OCI-LY7 (cell line): ENCODE data around the gene ST6GALNAC1. TPM values are rescaled to one million over a fixed set of nuclear protein-coding genes. Genes with fewer than 3 reads are reported as not detected.

Experiments used
- BruUV-seq: library from RNA; stranded (reverse); fragments of 400-500 nt; replicated peaks from 2 replicates; lab custom pipeline; 2021; lab: Mats Ljungman, UMichigan
- CTCF ChIA-PET: fragments of 300-600 bp; sonication (Branson Sonifier 250); formaldehyde crosslinking; loops from one replicate; lab custom pipeline; 2022; ENCODE audit warnings: antibody characterized with exemption; ENCODE audit not compliant: unreplicated experiment; lab: Charles Lee
- POLR2A ChIA-PET: fragments of 300-600 bp; sonication (Branson Sonifier 250); formaldehyde crosslinking; loops from one replicate; lab custom pipeline; 2022; ENCODE audit warnings: antibody characterized with exemption; lab: Charles Lee
- DNase-seq: peaks from one replicate; pipeline ENCODE4 v3.0.0-alpha.2; 2015; ENCODE audit warnings: low spot score
- H2AFZ ChIP-seq: fragments of 200-600 bp; sonication (generic), shearing (Covaris generic); 2 replicates; pipeline ENCODE4 v1.6.1; 2014; ENCODE audit warnings: mild to moderate bottlenecking, antibody characterized with exemption, low read length, moderate library complexity
- H3K27ac ChIP-seq: fragments of 200-600 bp; sonication (generic); 2 replicates; pipeline ENCODE4 v1.5.1; 2014; ENCODE audit warnings: mixed run types, low read depth, mild to moderate bottlenecking, moderate library complexity, low read length, inconsistent platforms; ENCODE audit not compliant: poor library complexity, severe bottlenecking
- H3K36me3 ChIP-seq: fragments of 200-600 bp; sonication (generic); 2 replicates; pipeline ENCODE4 v1.6.1; 2014; ENCODE audit warnings: mild to moderate bottlenecking, antibody characterized with exemption, low read length, moderate library complexity, mixed read lengths; ENCODE audit not compliant: insufficient read depth
- H3K4me1 ChIP-seq: fragments of 200-600 bp; sonication (generic); 2 replicates; pipeline ENCODE4 v1.5.1; 2014; ENCODE audit warnings: mild to moderate bottlenecking, low read length; ENCODE audit not compliant: insufficient read depth, poor library complexity, severe bottlenecking
- H3K4me2 ChIP-seq: fragments of 200-600 bp; sonication (generic); 2 replicates; pipeline ENCODE4 v1.6.1; 2014; ENCODE audit warnings: mild to moderate bottlenecking, low read length
- H3K4me3 ChIP-seq: fragments of 200-600 bp; sonication (generic); 2 replicates; pipeline ENCODE4 v1.5.1; 2014; ENCODE audit warnings: mild to moderate bottlenecking, low read depth, low read length; ENCODE audit not compliant: poor library complexity, severe bottlenecking
- H3K79me2 ChIP-seq: fragments of 200-600 bp; sonication (generic); 2 replicates; pipeline ENCODE4 v1.6.1; 2016; ENCODE audit warnings: low read depth, mild to moderate bottlenecking, low read length, moderate library complexity, mixed read lengths; ENCODE audit not compliant: insufficient read depth
- H3K9me2 ChIP-seq: fragments of 200-600 bp; sonication (generic); 2 replicates; pipeline ENCODE4 v1.6.1; 2016; ENCODE audit warnings: mild to moderate bottlenecking, low read length, mixed read lengths; ENCODE audit not compliant: insufficient read depth
- H3K9me3 ChIP-seq: fragments of 200-600 bp; sonication (generic); 2 replicates; pipeline ENCODE4 v1.6.1; 2014; ENCODE audit warnings: mild to moderate bottlenecking, mixed run types, low read length, mixed read lengths
- H4K20me1 ChIP-seq: fragments of 200-600 bp; sonication (generic); 2 replicates; pipeline ENCODE4 v1.6.1; 2014; ENCODE audit warnings: mild to moderate bottlenecking, antibody characterized with exemption, low read length, moderate library complexity, mixed read lengths; ENCODE audit not compliant: insufficient read depth
- EZH2phosphoT487 ChIP-seq: fragments of 200-600 bp; sonication (generic); IDR thresholded peaks from 2 replicates; pipeline ENCODE4 v1.6.1; 2018; ENCODE audit warnings: low read depth, borderline replicate concordance, mild to moderate bottlenecking, mixed run types, antibody characterized with exemption, low read length, moderate library complexity, mixed read lengths
- intact Hi-C: fragments of 100-400 bp; cut with micrococcal nuclease; formaldehyde crosslinking; loops from one replicate; pipeline ENCODE4 v1.10.0; 2022; ENCODE audit not compliant: unreplicated experiment
- total RNA-seq, 2 experiments: library from RNA; depleted of rRNA in 1 of 2; stranded (reverse); fragments of >200 nt in 1 of 2; shearing (Covaris generic) in 1 of 2; gene quantifications; 2 replicates each; pipeline ENCODE4 v1.2.3, GENCODE V29; 2014 to 2022
- TF ChIP-seq, protein P1 (sequence below): fragments of 200-600 bp; sonication (generic); conservative IDR thresholded peaks from 2 replicates; pipeline ENCODE4 v1.5.1; 2014; ENCODE audit warnings: mild to moderate bottlenecking, antibody characterized with exemption, low read length, moderate library complexity, mixed read lengths

Gene ST6GALNAC1
- total RNA-seq, 2 experiments from 2014 or later: not detected

DNA sequence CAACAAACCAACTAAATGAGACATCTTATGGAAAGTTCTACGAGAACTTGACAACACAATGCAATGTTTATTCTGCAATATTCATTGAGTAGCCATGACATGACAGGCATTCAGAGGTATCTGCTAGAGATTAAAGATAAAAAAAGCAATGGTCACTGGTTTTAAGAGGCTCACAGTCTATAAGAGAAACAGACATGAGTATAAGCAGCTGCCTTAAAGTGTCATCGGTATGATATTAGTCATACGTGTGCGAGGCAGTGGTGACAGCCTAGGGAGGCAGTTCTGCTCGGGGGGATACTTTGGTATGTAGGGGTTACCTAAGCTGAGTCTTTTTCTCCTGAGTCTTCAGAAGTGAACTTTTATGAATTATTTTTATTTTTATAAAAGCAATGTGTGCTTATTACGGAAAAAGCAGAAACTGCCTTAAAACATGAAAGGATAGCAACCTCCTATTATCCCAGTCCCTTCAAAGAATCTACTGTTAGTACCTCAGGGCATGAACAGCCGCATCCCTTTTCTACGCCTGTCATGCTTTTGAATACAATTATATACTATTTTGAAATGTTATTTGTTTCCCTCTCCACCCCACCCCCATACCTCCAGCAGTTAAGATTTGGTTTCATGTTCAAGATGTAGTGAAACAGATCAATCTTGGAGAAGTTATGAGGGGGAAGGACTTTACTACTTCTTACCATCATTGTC is 7.7 kb downstream of the ST6GALNAC1 start:
- no peaks in the 10 kb centered on the region for H3K9me2 ChIP-seq
- no TSS peak for BruUV-seq
- TF ChIP-seq, protein P1, sequence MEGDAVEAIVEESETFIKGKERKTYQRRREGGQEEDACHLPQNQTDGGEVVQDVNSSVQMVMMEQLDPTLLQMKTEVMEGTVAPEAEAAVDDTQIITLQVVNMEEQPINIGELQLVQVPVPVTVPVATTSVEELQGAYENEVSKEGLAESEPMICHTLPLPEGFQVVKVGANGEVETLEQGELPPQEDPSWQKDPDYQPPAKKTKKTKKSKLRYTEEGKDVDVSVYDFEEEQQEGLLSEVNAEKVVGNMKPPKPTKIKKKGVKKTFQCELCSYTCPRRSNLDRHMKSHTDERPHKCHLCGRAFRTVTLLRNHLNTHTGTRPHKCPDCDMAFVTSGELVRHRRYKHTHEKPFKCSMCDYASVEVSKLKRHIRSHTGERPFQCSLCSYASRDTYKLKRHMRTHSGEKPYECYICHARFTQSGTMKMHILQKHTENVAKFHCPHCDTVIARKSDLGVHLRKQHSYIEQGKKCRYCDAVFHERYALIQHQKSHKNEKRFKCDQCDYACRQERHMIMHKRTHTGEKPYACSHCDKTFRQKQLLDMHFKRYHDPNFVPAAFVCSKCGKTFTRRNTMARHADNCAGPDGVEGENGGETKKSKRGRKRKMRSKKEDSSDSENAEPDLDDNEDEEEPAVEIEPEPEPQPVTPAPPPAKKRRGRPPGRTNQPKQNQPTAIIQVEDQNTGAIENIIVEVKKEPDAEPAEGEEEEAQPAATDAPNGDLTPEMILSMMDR: no peak
- TF ChIP-seq EZH2phosphoT487: no peak
- no peak for DNase-seq
- H3K9me3 ChIP-seq: no peaks in the 10 kb centered on the region
- CTCF ChIA-PET: no interaction called here
- H3K4me3 ChIP-seq: no peak overlapping the region
- no peaks in the 10 kb centered on the region for H4K20me1 ChIP-seq
- H3K4me1 ChIP-seq: no peaks in the 10 kb centered on the region
- no peak overlapping the region for H3K27ac ChIP-seq
- no peak overlapping the region for H2AFZ ChIP-seq
- no peak overlapping the region for H3K4me2 ChIP-seq
- POLR2A ChIA-PET: no interaction called here
- H3K36me3 ChIP-seq: no peaks in the 10 kb centered on the region
- intact Hi-C loops: no loop called here
- no peaks in the 10 kb centered on the region for H3K79me2 ChIP-seq

GRCh38 chr17:76635039-76635438 is 8.5 kb downstream of the ST6GALNAC1 start:
- Histone ChIP-seq H3K4me1 (no peaks in the 10 kb centered on the region), H3K4me3 (no peak overlapping the region), H4K20me1 (no peaks in the 10 kb centered on the region), H3K36me3 (no peaks in the 10 kb centered on the region), H3K79me2 (no peaks in the 10 kb centered on the region), H2AFZ (no peak overlapping the region), H3K9me2 (no peaks in the 10 kb centered on the region), H3K9me3 (no peaks in the 10 kb centered on the region), H3K4me2 (no peak overlapping the region), H3K27ac (no peak overlapping the region)
- BruUV-seq: no TSS peak
- intact Hi-C loops: no loop called here
- CTCF ChIA-PET: no interaction called here
- no peak for DNase-seq
- no peak for TF ChIP-seq EZH2phosphoT487
- TF ChIP-seq, protein P1: no peak
- POLR2A ChIA-PET: interaction anchor here (0.7 to 1.8 kb wide), 2 partner anchors 29 to 37 kb away, joined by 3 to 5 read pairs; no protein-coding TSS in a partner anchor

DNA sequence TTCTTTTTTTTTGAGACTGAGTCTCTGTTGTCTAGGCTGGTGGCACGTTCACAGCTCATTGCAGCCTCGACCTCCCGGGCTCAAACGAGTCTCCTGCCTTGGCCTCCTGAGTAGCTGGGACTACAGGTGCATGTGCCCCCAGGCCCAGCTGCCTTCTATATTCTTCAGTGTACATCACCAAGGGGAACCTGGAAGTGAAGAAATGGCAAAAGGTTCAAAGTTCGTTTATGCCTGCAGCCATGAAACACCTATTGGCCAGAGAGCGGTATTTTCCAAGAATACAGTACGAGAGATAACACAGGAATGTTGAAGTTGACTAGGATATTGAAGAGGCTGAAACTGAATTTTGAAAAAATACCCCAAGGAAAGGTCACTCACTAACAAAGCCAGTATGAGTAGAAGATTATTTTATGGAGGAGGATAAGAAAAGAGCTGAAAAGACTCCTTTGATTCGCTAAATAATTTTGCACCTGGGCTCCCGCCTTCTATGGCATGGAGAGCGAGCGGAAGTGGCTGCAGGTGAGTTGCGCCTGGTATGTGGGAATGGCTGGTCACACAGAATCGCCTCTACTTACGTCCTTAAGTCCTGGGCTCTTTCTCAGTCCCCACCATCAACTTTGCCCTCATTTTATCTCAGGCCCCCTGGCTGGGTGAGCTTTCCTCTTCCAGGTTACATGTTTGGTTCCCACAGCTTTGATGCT is 9.8 kb downstream of the ST6GALNAC1 start:
- no peaks in the 10 kb centered on the region for H3K4me1 ChIP-seq
- H3K4me2 ChIP-seq: no peak overlapping the region
- TF ChIP-seq, protein P1: no peak
- no peak for TF ChIP-seq EZH2phosphoT487
- H2AFZ ChIP-seq: no peak overlapping the region
- no TSS peak for BruUV-seq
- H4K20me1 ChIP-seq: no peaks in the 10 kb centered on the region
- no peaks in the 10 kb centered on the region for H3K9me2 ChIP-seq
- H3K79me2 ChIP-seq: no peaks in the 10 kb centered on the region
- H3K27ac ChIP-seq: no peak overlapping the region
- H3K4me3 ChIP-seq: no peak overlapping the region
- CTCF ChIA-PET: no interaction called here
- no peaks in the 10 kb centered on the region for H3K36me3 ChIP-seq
- POLR2A ChIA-PET: interaction anchor here (1.8 kb wide), 1 partner anchor 31 kb away, joined by 5 read pairs; no protein-coding TSS in a partner anchor
- intact Hi-C loops: no loop called here
- no peak for DNase-seq
- H3K9me3 ChIP-seq: no peaks in the 10 kb centered on the region
